Trophoblast cell (in vitro differentiated cells and primary cell): ENCODE results near the gene PAK6.

Experiments
- DNase-seq, 2 donors: peaks; one replicate each; pipeline ENCODE4 v3.0.0-alpha.2; 2016
- H2AFZ ChIP-seq: 2 replicates; pipeline ENCODE4 v1.6.1; 2013; ENCODE audit warnings: low read length, moderate library complexity, mild to moderate bottlenecking; ENCODE audit not compliant: insufficient read depth, poor library complexity
- H2AK5ac ChIP-seq: 2 replicates; pipeline ENCODE4 v1.6.1; 2013; ENCODE audit warnings: mild to moderate bottlenecking, low read length
- H2BK120ac ChIP-seq: 2 replicates; pipeline ENCODE4 v1.6.1; 2013; ENCODE audit warnings: low read length, mild to moderate bottlenecking, moderate library complexity; ENCODE audit not compliant: insufficient read depth, poor library complexity
- H2BK12ac ChIP-seq: 2 replicates; pipeline ENCODE4 v1.6.1; 2013; ENCODE audit warnings: mild to moderate bottlenecking, low read length, moderate library complexity
- H2BK5ac ChIP-seq: 2 replicates; pipeline ENCODE4 v1.6.1; 2013; ENCODE audit warnings: low read length, low read depth, moderate library complexity, mild to moderate bottlenecking; ENCODE audit not compliant: poor library complexity
- H3K14ac ChIP-seq: 2 replicates; pipeline ENCODE4 v1.6.1; 2013; ENCODE audit warnings: mild to moderate bottlenecking, low read length
- H3K18ac ChIP-seq: 2 replicates; pipeline ENCODE4 v1.6.1; 2013; ENCODE audit warnings: mild to moderate bottlenecking, low read length
- H3K23ac ChIP-seq: 2 replicates; pipeline ENCODE4 v1.6.1; 2013; ENCODE audit warnings: low read length
- H3K27ac ChIP-seq: 2 replicates; pipeline ENCODE4 v1.5.1; 2013; ENCODE audit warnings: low read depth, mild to moderate bottlenecking, inconsistent platforms, low read length, moderate library complexity
- H3K27me3 ChIP-seq: 2 replicates; pipeline ENCODE4 v1.6.1; 2013; ENCODE audit warnings: inconsistent platforms, mild to moderate bottlenecking, low read length, moderate library complexity; ENCODE audit not compliant: insufficient read depth
- H3K36me3 ChIP-seq, 2 experiments: 1 replicate in 1 of 2; 2 replicates in 1 of 2; pipeline ENCODE4 v1.6.1; 2013; ENCODE audit warnings: low read length in 2 of 2, mild to moderate bottlenecking in 2 of 2, moderate library complexity in 1 of 2; ENCODE audit not compliant: insufficient read depth in 2 of 2, control insufficient read depth in 1 of 2
- H3K4ac ChIP-seq: 2 replicates; pipeline ENCODE4 v1.6.1; 2013; ENCODE audit warnings: low read depth, mild to moderate bottlenecking, low read length, moderate library complexity
- H3K4me1 ChIP-seq, 2 experiments: 1 replicate in 1 of 2; 2 replicates in 1 of 2; pipeline ENCODE4 v1.6.1; 2013; ENCODE audit warnings: low read length in 2 of 2, mild to moderate bottlenecking in 2 of 2, moderate library complexity in 1 of 2; ENCODE audit not compliant: insufficient read depth in 2 of 2, control insufficient read depth in 1 of 2
- H3K4me2 ChIP-seq: 2 replicates; pipeline ENCODE4 v1.6.1; 2013; ENCODE audit warnings: inconsistent platforms, mild to moderate bottlenecking, low read length, moderate library complexity
- H3K4me3 ChIP-seq: 2 replicates; pipeline ENCODE4 v1.5.1; 2013; ENCODE audit warnings: mild to moderate bottlenecking, low read depth, low read length, inconsistent platforms
- H3K79me1 ChIP-seq: one replicate; pipeline ENCODE4 v1.6.1; 2013; ENCODE audit warnings: low read length
- H3K79me2 ChIP-seq: 2 replicates; pipeline ENCODE4 v1.6.1; 2013; ENCODE audit warnings: low read length, mild to moderate bottlenecking; ENCODE audit not compliant: control insufficient read depth, insufficient read depth, poor library complexity
- H3K9ac ChIP-seq: 2 replicates; pipeline ENCODE4 v1.6.1; 2013; ENCODE audit warnings: mild to moderate bottlenecking, low read length
- H3K9me3 ChIP-seq: 2 replicates; pipeline ENCODE4 v1.6.1; 2013; ENCODE audit warnings: low read depth, mild to moderate bottlenecking, control low read depth, inconsistent platforms, low read length; ENCODE audit not compliant: insufficient read depth
- H4K12ac ChIP-seq: 2 replicates; pipeline ENCODE4 v1.6.1; 2013; ENCODE audit warnings: low read depth, mild to moderate bottlenecking, low read length, moderate library complexity
- H4K8ac ChIP-seq: 2 replicates; pipeline ENCODE4 v1.6.1; 2013; ENCODE audit warnings: low read depth, mild to moderate bottlenecking, low read length, moderate library complexity
- H4K91ac ChIP-seq: one replicate; pipeline ENCODE4 v1.6.1; 2013; ENCODE audit warnings: low read depth, mild to moderate bottlenecking, low read length, moderate library complexity
- WGBS: extraction: QIAGEN DNeasy Blood & Tissue Kit; methylation state at CpG from one replicate; pipeline ENCODE4 v1.1.7; 2013; ENCODE audit warnings: missing lambda C conversion rate; ENCODE audit not compliant: insufficient read length, insufficient coverage; ENCODE audit errors: extremely low coverage; 5-methylcytosine and 5-hydroxymethylcytosine counted together

PAK6 gene

DNA sequence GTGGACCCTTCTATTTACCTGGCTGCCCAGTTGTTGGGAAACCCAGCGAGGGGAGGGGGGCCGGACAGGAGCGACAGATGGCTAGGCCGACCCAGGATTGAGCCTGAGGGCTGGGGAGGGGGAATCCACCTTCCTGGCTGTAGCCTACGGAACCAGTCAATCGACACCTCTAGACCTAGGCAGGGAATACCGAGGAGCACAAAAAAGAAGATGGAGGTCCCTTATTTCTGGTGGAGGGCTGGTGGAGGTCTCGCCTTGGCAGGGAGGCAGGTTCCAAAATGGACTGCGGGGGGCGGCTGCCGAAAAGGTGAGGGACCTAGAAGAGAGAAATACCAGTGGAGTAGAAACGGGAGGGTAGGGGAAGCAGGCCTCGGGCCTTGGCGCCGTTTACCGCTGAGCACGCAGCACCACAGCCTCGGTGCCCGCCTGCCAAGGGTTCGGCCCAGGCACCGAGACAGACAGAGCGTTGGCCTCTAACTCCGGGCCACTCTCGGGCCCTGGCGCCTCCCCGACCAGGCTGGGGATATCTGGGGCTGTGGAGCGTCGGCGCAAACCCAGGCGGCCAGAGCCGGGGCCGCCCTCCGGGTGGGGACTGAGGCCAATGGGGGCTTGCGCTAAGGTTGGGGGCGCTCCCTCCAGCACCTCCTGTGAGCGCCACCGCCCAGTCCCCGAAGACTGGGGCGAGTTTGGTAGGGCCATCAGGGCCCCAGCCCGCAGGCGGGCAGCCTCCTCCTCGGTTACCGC lies 42.4 kb downstream of the PAK6 start:
- Histone ChIP-seq H4K8ac (no peak overlapping the region), H2BK120ac (no peak overlapping the region), H3K23ac (no peak overlapping the region), H4K91ac (no peak overlapping the region), H3K79me2 (peaks cover 2% of the 10 kb centered on the region), H3K36me3 (no peaks in the 10 kb centered on the region), H2BK12ac (no peak overlapping the region), H2BK5ac (no peak overlapping the region), H3K79me1 (peaks cover 6% of the 10 kb centered on the region), H3K27ac (no peak overlapping the region), H3K4ac (no peak overlapping the region), H3K14ac (no peak overlapping the region), H2AFZ (no peak overlapping the region), H3K4me2 (peak overlapping the region; percentile 54), H3K9ac (no peak overlapping the region), H3K9me3 (peaks cover 2% of the 10 kb centered on the region), H3K4me1 (peaks cover 29 to 38% of the 10 kb centered on the region in 2 experiments), H3K4me3 (no peak overlapping the region), H4K12ac (no peak overlapping the region), H2AK5ac (no peak overlapping the region), H3K18ac (no peak overlapping the region), H3K27me3 (peaks cover 44% of the 10 kb centered on the region)
- WGBS, result no CpG with 5 or more reads among the region's 43 CpGs
- DNase-seq, result no peak

DNA sequence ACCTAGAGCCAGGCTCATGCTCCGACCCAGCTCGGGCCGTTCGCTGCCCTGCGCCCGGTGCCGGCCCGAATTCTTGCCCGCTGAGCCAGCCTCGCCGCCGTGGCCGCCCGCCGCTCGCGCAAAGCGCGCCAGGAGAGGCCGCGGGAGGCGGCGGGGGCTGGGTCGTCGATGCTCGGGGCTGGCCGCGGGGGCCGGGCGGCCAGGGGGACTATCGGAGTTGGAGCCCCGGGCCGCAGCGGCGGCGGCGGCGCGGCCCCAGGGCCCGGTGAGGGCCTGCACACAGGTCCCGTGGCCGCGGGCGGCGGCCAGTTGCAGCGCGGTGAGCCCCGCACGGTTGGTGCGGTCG lies 42.9 kb downstream of the PAK6 start:
- Histone ChIP-seq H3K23ac (no peak overlapping the region), H3K14ac (no peak overlapping the region), H4K91ac (no peak overlapping the region), H3K79me2 (peaks cover 2% of the 10 kb centered on the region), H3K9ac (no peak overlapping the region), H2AFZ (no peak overlapping the region), H3K27ac (no peak overlapping the region), H4K12ac (no peak overlapping the region), H3K4me2 (peak overlapping the region; percentile 54), H3K4me3 (peak overlapping the region; percentile 65), H3K9me3 (peaks cover 2% of the 10 kb centered on the region), H2AK5ac (no peak overlapping the region), H3K4me1 (peaks cover 35 to 43% of the 10 kb centered on the region in 2 experiments), H3K79me1 (peaks cover 6% of the 10 kb centered on the region), H2BK120ac (no peak overlapping the region), H3K4ac (no peak overlapping the region), H2BK5ac (no peak overlapping the region), H2BK12ac (no peak overlapping the region), H3K18ac (no peak overlapping the region), H3K27me3 (peaks cover 44% of the 10 kb centered on the region), H3K36me3 (no peaks in the 10 kb centered on the region), H4K8ac (no peak overlapping the region)
- DNase-seq, result no peak
- no CpG with 5 or more reads among the region's 51 CpGs for WGBS

DNA sequence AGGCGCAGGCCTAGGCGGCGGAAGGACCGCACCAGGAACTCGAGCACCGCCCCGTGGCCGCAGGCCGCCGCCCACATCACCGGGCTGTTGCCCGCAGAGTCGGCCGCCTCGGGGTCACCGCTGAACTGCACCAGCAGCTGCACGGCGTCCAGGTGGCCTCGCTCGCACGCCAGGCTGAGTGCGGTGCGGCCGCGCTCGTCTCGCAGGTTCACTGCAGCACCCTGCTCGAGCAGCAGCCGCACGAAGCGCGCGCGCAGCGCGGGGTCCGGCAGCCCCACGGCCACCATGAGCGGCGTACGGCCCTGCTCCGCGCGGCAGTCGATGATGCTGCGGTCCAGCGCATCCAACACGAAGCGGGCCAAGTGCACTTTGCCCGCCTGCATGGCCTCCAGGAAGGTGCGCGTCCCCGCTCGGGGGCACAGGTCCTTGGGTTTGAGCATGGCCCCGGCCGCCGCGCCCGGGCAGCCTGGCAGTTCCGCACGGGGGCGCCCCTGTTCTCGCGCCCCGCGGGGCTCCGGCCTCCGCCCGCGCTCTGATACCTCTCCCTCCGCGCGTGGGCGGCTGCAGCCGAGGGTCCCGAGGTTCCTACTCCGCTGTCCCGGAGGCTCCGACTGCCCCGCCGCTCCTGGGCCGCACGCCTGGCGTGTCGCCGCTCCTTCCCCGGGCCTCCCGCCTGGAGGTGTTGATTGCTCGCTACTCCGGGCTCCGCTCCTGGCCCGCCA lies 43.4 kb downstream of the PAK6 start:
- Histone ChIP-seq H4K12ac (no peak overlapping the region), H2BK120ac (no peak overlapping the region), H3K23ac (no peak overlapping the region), H3K18ac (no peak overlapping the region), H2AFZ (peak overlapping the region; percentile 69), H3K4ac (no peak overlapping the region), H4K91ac (peak overlapping the region; percentile 37), H3K27ac (no peak overlapping the region), H3K4me3 (peak overlapping the region; percentile 65), H2BK12ac (no peak overlapping the region), H3K14ac (peak overlapping the region; percentile 36), H2AK5ac (no peak overlapping the region), H3K9me3 (peaks cover 2% of the 10 kb centered on the region), H3K36me3 (no peaks in the 10 kb centered on the region), H3K4me2 (peak overlapping the region; percentile 54), H3K79me2 (peaks cover 2% of the 10 kb centered on the region), H3K4me1 (peaks cover 37 to 46% of the 10 kb centered on the region in 2 experiments), H3K27me3 (peaks cover 44% of the 10 kb centered on the region), H3K9ac (no peak overlapping the region), H4K8ac (peak overlapping the region; percentile 39), H2BK5ac (no peak overlapping the region), H3K79me1 (peaks cover 6% of the 10 kb centered on the region)
- peak; percentile 45 to 71 for DNase-seq
- no CpG with 5 or more reads among the region's 92 CpGs for WGBS

DNA sequence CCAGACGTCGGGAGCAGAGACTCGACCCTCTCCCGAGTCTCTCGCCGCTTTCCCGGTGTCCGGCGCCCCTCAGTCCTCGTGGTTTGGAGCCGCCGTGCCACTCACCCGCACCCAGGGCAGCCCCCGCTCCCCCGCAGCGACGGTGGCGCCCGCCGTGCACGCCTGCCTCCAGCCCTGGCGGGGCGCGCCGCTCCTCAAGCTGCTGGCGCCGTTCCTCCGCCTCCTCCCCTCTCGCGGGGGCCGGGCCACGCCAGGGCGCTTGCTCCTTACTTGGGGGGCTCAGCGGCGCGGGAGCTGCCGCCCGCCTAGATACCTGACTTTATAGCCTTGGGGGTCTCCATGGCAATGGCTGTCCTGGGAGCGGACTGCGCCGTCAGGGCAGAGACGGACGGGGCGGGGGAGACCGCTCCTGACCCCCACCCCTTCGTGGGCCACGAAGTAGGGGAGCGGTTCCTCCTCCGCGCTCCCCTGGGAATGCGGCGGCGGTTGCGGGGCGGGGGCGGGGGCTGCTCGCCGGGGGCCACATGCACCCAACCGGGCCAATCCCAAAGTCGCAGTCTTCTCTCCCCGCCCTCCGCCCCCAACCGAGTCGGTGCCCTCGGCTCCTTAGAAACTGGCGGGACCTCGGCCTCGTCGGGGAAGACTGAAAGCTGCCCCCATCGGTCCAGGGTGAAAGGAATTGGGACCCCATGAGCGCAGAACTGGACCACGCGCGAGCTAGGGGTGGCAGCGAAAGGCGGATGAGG lies 44.2 kb downstream of the PAK6 start, which contains the start of gene ANKRD63:
TSS of gene ANKRD63 (minus strand) at position 196 of the 746 bp plus-strand sequence. CDS start 478 bp downstream, outside the sequence.
- H2BK12ac ChIP-seq, result peak within 1 kb of the TSS; percentile 47
- H2BK120ac ChIP-seq, result peak within 1 kb of the TSS; percentile 24
- H3K4me2 ChIP-seq, result peak within 1 kb of the TSS; percentile 54
- no peak within 1 kb of the TSS for H3K23ac ChIP-seq
- H3K4ac ChIP-seq, result no peak within 1 kb of the TSS
- no CpG with 5 or more reads among the region's 76 CpGs for WGBS
- no peak within 1 kb of the TSS for H2BK5ac ChIP-seq
- peaks cover 2% of the 10 kb centered on the region for H3K9me3 ChIP-seq
- no peaks in the 10 kb centered on the region for H3K36me3 ChIP-seq
- no peak for DNase-seq
- peak within 1 kb of the TSS; percentile 37 for H4K91ac ChIP-seq
- peak within 1 kb of the TSS; percentile 39 for H4K8ac ChIP-seq
- peak within 1 kb of the TSS; percentile 63 for H3K18ac ChIP-seq
- peak within 1 kb of the TSS; percentile 36 for H3K14ac ChIP-seq
- peaks cover 44% of the 10 kb centered on the region for H3K27me3 ChIP-seq
- H3K9ac ChIP-seq, result no peak within 1 kb of the TSS
- H3K4me1 ChIP-seq, result peaks cover 37 to 46% of the 10 kb centered on the region in 2 experiments
- peaks cover 2% of the 10 kb centered on the region for H3K79me2 ChIP-seq
- peak within 1 kb of the TSS; percentile 69 for H2AFZ ChIP-seq
- H3K4me3 ChIP-seq, result peak within 1 kb of the TSS; percentile 65
- H2AK5ac ChIP-seq, result no peak within 1 kb of the TSS
- H3K79me1 ChIP-seq, result peaks cover 6% of the 10 kb centered on the region
- no peak within 1 kb of the TSS for H3K27ac ChIP-seq
- H4K12ac ChIP-seq, result no peak within 1 kb of the TSS
